Caki2 (cell line): ENCODE data around the gene HPGD. TPM values are rescaled to one million over a fixed set of nuclear protein-coding genes. Genes with fewer than 3 reads are reported as not detected.
"Not testable (repeated sequence)": the region's sequence is repeated elsewhere in the genome, so short reads cannot be mapped to it uniquely, and the experiment has no call there.

Experiments
- DNase-seq: peaks from one replicate; pipeline ENCODE4 v3.0.0-alpha.2; 2015; ENCODE audit warnings: low read depth
- in situ Hi-C: cut with HindIII; loops from 2 replicates; pipeline ENCODE4 v1.10.0; 2016; ENCODE audit warnings: low sequenced_read_pairs, low pct_unique_long_range_greater_than_20kb, mixed read lengths
- total RNA-seq: library from RNA; depleted of rRNA; stranded (reverse); fragments of >200 nt; shearing (Covaris generic); gene quantifications from 2 replicates; pipeline ENCODE4 v1.2.3, GENCODE V29; 2014; ENCODE audit warnings: low replicate concordance

The HPGD gene
- total RNA-seq, 1 experiment from 2014 or later = 8.9 TPM

DNA sequence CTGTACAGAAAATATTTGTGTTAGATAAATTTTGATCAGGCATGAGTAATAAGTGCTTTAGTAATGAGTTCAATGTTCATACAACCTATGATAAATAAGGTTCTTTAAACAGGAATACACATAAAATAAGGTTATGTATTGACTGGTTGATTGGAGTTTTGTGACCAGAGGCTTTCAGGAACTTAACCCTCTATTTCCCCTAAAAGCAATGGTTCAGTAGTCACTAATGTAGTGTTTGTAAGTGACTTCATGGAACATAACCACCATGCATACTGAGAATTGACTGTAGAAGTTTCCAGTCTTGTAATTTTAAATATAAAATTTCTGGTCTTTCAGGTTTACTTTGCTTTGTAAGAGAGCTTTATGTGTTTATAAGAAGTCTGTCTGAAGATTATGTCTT lies 28.1 kb downstream of the HPGD start:
- DNase-seq = no peak
- in situ Hi-C loops = no loop called here

- in situ Hi-C loops = no loop called here
- peak; percentile 24 for DNase-seq
These were observed 31.8 kb downstream of the HPGD start for GRCh38 chr4:174490451-174490961.

- DNase-seq, in situ Hi-C loops: not testable (repeated sequence)
These were observed 33.9 kb downstream of the HPGD start for GRCh38 chr4:174488368-174488767.

GRCh38 chr4:174485025-174485424 lies 37.3 kb downstream of the HPGD start:
- no peak for DNase-seq
- in situ Hi-C loops = no loop called here

DNA sequence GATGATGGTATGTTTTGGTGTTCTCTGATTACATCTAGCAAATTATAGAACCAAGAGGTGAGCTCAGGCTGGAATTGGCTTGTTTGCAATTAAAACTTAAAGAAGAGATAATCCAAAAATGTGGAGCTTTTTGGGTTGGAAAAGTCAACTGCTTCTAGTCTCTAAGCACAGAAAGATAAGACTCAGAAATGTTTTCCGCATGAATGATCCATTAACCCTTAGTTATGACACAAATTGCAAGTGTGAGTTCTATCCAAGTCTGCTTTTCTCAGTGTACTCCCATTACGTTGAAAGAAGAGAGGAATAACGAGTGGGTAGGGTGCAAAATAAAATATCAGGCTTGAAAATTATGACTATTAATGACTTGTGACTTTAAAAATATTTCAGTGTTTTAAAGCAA lies 38.5 kb downstream of the HPGD start:
- no peak for DNase-seq
- in situ Hi-C loops = no loop called here

DNA sequence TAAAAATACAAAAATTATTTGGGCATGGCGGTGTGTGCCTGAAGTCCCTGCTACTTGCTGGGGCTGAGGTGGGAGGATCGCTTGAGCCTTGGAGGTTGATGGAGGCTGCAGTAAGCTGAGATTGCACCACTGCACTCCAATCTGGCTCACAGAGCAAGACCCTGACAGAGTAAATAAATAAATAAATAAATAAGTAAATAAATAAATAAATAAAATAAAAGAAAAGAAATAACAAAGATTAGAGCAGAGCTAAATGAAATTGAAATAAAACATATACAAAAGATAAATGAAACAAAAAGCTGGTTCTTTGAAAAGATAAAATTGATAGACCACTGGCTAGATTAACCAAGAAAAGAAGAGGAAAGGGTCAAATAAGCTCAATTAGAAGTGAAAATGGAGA lies 43.1 kb downstream of the HPGD start:
- in situ Hi-C loops = no loop called here
- no peak for DNase-seq

GRCh38 chr4:174475528-174475927 lies 46.8 kb downstream of the HPGD start:
- DNase-seq = no peak
- in situ Hi-C loops = no loop called here

DNA sequence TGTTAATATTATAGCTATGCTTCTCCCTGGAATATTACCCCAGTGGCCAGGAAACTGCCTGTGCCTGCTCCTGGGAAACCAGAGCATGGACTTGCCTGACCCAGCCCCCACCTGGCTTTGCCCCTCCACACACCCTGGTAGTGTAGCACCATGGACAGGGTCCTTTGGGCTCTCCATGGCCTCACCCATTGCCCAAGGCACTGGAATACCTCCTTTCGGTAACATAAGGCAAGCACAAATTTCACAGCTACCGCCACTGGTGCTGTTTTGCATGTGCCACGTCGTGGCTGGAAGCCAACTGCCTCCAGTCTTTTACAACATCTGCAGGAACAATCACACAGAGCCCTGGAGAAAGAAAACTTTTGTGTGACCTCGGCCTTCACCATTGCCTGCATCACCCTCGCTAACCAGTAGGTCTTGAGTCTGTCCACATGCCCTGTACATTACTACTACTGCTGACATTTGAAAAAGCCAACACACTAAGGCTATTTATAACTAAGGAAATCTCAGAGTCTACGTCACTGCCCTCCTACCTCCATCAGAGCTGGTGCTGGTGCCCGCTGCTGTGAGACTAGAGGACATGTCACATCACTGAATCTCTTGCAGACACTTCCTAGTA lies 47.7 kb downstream of the HPGD start:
- in situ Hi-C loops = no loop called here
- no peak for DNase-seq

DNA sequence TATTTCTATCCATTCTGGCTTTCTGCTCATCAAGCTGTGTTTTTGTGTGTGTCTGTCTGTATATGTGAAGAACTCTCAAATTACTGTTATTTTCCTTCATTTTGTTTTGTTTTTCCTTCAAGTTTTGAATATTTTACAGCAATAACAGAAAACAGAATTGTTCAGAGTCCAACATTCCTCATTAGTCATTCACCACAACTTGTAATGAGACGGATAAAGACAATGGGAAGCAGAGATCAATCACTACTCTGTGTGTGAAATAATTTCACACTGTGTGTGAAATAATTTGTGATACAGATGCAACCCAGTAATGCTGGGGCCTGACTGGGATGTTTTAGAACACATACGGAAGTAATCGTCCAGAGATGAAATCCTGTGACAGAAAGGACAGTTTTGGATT lies 55.2 kb downstream of the HPGD start:
- DNase-seq = no peak
- in situ Hi-C loops = no loop called here

GRCh38 chr4:174464949-174465348 lies 57.3 kb downstream of the HPGD start:
- in situ Hi-C loops = no loop called here

GRCh38 chr4:174461466-174462106 lies 60.7 kb downstream of the HPGD start:
- in situ Hi-C loops = no loop called here
- peak; percentile 81 for DNase-seq

More at GRCh38 chr4:174464949-174465348, 57.3 kb downstream of the HPGD start:
- no peak for DNase-seq

GRCh38 chr4:174460684-174461083 lies 61.6 kb downstream of the HPGD start:
- no peak for DNase-seq
- in situ Hi-C loops = no loop called here

GRCh38 chr4:174457468-174457867 lies 64.8 kb downstream of the HPGD start:
- in situ Hi-C loops = no loop called here
- DNase-seq = no peak

GRCh38 chr4:174454815-174455473 lies 67.3 kb downstream of the HPGD start:
- in situ Hi-C loops = no loop called here
- no peak for DNase-seq

DNA sequence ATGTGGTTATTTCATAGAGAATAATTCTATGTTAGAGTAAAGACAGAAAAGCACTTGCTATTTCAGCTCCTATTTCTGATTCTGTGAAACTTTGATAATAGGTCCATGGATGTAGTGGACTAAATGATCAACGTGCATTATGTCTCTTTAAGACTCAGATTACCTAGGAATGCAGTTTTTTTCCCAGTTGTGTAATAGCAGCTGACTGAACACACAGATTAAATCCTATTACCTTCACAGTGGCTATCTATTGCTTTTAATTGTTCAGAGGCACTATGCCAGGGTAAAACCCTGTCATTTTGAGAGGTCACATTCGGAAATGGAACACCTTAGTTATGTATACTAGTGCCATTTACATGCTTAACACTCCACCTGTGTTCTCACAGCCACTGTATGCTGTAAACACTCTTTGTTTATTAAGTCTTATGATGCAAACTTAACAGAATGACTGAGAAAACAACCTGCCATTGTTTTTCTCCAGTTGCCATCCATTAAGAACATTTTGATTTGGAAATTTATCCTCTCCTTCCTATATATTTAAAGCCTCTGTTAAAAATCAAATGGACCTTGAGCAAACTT lies 70.5 kb downstream of the HPGD start:
- DNase-seq = no peak
- in situ Hi-C loops = no loop called here

GRCh38 chr4:174450786-174451125 lies 71.5 kb downstream of the HPGD start:
- in situ Hi-C loops = no loop called here

GRCh38 chr4:174449944-174450785 lies 72.1 kb downstream of the HPGD start:
- in situ Hi-C loops = no loop called here
- DNase-seq = no peak

More at GRCh38 chr4:174450786-174451125, 71.5 kb downstream of the HPGD start:
- no peak for DNase-seq

- in situ Hi-C loops = no loop called here
- no peak for DNase-seq
These were observed 73.1 kb downstream of the HPGD start for GRCh38 chr4:174449152-174449551.
